GM21786 (cell line): Measurements from ENCODE around the gene GPC6.

ENCODE experiments used
- ATAC-seq: cut with Tn5 transposase; IDR thresholded peaks from one replicate; pipeline ENCODE4 v1.9.1; 2021; ENCODE audit not compliant: unreplicated experiment

Gene GPC6

DNA sequence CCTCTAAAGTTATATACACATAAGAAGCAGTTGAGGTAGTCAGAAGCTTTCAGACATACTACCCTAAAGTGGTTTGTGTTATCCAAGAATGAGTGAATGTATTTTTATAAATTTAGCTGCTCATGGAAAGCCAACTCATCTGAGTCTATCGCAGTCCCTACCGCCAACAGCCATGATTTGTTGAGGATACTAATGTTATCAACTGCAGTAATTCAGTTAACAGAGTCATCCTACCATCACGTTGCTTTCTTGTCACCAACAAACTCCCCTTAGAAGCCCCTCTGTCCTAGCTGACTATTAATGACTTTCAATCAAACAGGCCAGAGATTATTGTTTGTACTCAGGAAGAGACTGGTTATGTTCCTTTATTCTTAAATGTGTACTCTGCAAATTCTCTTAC, 1083.0 kb downstream of the GPC6 start:
- no peak for ATAC-seq

- no peak for ATAC-seq
These were observed 1083.6 kb downstream of the GPC6 start for GRCh38 chr13:94309997-94310855.

- ATAC-seq: no peak
These were observed 1085.3 kb downstream of the GPC6 start for GRCh38 chr13:94311893-94312292.

DNA sequence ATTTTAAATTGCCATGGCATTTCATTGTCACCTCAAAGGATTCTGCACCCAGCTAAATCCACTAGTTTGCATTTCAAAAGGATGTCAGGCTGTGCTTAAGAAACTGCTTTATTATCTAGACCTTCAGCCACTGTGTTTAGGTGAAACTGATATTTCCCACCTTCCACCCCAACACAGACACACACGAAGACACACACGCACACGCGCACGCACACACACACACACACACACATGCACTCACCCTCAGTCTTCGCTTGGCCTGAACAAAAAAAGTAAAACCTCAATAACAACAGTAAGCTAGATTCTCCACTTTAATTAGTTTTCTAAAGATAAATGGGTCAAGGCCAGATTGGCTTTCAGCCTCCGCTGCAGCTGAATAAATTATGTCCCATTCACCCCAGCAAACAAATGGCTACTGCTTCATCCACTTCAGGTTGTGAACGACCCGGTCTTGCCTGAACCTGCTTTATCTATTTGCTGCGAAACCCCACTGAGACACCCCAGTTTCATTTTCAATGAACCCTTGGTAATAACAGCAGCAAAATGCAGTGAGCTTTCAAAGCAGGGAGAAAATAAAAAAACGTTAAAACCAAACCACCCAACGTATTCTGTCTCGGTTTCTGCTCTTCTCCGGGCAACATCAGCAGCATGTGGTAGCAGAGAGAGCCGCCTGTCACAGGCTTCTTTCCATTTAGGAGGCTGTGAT, 1086.1 kb downstream of the GPC6 start:
- ATAC-seq: peak; percentile 64

- no peak for ATAC-seq
These were observed 1086.8 kb downstream of the GPC6 start for GRCh38 chr13:94313321-94313910.

GRCh38 chr13:94313926-94314325, 1087.3 kb downstream of the GPC6 start:
- ATAC-seq: no peak

- no peak for ATAC-seq
These were observed 1088.6 kb downstream of the GPC6 start for GRCh38 chr13:94315188-94315587.

- ATAC-seq: peak; percentile 39
These were observed 1090.5 kb downstream of the GPC6 start for GRCh38 chr13:94317063-94317491.

DNA sequence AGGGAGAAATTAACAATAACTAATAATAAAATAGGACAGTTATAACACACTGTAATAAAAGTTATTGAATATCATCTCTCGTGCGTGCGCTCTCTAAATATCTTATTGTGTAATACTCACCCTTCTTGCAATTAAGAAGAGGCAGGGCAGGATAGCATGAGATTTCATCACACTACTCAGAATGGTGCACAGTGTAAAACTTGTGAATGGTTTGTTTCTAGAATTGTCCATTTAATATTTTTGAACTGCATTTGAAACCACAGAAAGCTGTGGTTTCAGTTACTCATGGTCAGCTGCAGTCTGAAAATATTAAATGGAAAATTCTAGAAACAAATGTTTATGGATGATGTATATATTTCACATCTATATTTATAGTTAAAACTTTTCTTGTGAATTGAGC, 1091.8 kb downstream of the GPC6 start:
- ATAC-seq: peak; percentile 68

DNA sequence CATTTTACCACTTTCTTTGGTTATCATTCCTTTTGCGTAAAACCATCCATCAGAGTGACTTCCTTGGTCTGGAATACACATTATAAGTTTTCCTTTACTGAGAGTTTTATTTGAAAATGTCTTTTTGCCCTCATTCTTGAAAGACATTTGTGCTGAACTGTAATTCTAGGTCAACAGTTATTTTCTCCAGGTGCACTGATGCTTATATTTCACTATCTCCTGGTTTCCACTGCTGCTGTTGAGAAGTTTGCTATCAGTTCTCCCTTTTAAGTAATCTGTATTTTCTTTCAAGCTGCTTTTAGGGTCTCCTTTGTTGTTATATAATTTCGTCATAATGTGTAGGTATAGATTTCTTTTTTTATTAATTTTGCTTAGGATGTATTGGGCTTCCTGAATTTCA, 1092.9 kb downstream of the GPC6 start:
- ATAC-seq: no peak

DNA sequence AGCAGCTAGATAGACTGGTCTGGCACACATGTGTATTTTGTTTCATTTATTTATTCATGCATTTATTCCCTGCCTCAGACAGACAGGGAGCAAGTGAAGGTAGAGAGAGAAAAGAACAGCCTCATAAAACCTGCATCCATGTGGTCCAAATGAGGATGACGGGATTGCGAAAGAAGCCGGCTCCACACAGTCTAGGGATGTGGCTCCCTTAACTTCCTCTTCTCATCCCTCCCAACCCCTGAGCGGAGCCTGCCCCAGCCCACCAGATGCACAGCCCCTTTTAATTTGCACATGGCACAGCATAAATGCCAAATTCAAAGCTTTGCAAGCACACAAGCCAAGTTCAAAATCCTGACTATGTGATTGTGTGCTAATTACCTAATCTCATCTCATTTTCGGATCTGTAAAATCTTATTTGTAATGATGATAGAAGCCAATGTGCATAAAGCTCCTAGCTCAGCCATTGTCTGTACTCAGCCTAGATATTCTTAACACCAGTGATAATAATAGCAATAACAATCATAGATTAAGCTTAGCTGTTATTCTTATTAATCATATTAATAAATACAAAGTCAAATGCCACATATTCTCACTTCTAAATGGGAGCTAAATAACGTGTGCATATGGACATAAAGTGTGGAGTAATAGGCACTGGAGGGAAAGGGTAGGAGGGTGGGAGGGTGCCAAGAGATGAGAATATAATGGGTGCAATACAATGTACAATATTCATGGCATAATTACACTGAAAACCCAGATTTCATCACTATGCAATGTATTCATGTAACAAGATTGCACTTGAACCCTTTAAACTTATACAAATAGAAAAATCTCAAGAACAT, 1096.5 kb downstream of the GPC6 start:
- ATAC-seq: no peak

DNA sequence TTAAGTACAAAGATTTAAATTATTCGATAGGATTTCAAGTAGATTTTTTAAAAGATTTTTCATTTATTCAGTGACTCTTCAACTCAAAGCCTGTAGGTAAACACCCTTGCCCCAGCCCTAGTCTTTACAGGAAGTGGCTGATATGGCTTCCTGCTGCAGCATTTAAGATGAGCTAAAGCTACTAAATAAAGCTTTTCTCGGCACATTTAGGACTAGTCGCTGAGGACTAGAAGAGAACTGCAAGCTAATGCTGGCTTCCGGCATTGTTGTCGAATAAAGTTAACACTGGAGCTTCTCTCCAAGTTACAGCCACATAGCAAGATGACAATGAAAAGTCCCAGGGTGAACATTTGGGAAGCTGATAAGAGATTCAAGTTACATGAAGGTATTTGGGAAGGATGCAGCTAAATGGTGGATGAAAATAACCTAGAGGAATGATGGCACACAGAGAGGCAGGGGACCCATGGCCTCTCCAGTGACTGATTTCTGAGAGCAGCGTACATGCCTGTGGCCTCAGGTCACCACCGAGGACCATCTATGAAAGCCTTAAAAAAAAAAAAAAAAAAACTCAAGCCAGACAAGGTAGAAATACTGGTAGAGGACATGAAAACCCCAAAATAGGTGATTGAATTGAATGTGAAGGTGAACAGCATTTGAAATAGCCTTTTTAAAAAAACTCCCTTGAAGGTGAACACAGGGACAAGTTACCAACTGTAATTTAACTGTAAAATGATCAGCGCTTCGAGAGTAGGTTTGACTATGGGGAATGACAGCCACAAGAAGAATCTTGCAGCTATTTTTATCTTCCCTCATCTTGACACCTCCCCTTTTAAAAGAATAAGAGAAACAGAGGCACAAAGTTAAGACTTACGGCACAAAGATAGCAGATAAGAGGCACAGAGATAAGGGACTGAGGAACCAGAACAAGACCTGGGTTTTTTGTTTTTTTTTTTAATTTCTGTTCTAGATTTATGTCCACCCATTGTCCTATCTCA, 1097.5 kb downstream of the GPC6 start:
- peak; percentile 38 for ATAC-seq

DNA sequence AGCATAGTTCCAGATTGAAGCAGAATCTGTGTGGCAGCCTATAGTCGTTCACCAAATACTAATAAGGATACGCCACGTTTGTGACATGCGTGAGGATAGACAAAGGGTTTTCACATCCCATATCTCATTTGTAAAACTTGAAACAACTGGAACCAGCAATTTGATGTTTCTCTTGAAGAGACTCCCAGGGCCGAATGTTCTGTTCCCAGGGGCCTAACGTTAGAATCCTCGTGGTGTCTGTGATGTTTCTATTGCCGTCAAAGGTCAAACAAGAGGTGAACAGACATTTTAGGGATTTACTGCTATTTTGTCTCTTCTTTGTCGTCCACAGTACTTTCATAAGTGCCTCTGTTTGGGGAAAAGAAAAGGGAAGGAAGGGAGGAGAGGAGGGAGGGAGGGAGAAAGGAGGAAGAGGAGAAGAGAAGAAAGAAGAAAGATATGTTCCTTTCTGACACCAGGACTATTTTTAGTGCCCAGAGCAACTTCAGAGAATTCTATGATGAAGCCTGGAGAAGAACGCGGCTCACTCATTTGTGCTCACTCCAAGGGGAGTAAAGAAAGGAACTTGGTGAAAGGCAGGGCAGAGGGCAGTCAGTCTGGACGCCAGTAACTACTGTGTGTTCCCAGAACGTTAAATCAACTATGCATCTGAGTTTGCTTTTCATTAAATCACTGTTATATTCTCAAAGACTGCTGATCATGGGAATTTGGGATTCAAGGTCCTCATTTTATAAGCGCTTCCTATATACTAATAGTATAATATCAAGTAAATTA, 1098.3 kb downstream of the GPC6 start:
- no peak for ATAC-seq

DNA sequence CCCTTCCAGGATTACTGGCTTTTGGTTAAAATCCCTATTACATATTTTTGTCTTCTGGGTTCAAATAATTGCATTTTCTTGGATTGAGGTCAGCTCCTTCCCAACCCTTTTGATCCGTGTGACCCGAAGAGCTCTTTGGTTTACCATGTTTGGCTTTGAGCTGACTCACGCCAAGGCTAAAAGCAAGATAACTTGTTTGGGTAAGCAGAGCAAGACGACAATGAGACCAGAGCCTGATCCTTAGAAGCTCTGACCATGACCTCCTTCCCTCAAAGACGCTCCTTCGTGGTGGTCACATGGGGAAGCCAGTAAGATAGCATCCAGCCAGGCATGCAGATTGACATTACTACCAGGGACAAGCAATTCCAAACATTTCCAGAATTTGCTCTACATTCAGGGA, 1099.0 kb downstream of the GPC6 start:
- ATAC-seq: no peak

DNA sequence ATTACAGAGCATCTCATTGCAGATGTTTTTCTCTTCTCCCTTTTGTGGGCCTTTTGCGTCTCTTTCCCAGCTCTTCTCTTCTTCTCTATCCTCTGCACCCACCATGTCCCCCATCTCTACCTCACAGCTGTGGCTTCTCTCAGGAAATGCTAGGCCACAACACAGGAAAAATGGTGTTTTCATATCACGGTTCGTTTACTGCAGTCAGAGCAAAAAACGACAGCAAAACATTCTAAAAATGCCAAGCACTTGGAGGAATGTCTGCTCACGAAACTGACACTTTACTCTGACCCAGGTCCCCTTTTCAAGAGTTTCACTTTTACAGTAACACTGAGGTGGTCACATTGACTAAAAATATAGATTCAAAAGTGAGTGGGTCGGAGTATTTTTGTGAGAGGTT, 1100.7 kb downstream of the GPC6 start:
- ATAC-seq: peak; percentile 93

DNA sequence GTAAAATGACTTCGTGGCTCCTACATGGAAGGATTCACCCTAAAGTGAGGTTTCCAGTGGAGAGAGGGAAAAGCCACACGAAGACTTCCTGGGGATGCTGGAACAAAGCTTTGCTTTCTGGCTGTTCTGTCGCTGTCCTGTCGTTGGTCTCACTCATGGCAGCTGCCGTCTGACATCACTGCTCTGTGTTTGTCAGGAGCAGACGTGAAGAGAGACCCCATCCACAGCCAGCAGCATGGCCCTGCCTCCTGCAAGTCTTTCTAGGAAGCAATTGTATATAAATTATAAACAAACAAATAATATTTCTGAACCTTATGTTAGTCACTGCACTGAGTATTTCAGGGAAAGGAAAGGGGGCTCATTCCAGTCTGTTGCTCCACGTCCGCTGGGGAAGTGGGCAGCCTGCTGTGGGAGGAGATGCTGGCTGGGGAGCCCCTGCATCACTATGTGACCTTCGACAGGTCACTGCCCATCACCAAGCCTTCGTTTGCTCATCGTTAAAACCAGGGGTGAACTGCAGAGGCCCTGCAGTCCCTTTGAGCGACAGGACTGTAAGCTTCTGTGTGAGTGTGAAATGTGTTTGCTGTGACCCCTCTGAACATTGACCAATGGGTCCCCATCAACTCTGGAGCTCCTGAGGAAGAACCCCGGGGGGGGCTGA, 1101.9 kb downstream of the GPC6 start:
- ATAC-seq: no peak

- ATAC-seq: no peak
These were observed 1102.7 kb downstream of the GPC6 start for GRCh38 chr13:94329277-94329676.

DNA sequence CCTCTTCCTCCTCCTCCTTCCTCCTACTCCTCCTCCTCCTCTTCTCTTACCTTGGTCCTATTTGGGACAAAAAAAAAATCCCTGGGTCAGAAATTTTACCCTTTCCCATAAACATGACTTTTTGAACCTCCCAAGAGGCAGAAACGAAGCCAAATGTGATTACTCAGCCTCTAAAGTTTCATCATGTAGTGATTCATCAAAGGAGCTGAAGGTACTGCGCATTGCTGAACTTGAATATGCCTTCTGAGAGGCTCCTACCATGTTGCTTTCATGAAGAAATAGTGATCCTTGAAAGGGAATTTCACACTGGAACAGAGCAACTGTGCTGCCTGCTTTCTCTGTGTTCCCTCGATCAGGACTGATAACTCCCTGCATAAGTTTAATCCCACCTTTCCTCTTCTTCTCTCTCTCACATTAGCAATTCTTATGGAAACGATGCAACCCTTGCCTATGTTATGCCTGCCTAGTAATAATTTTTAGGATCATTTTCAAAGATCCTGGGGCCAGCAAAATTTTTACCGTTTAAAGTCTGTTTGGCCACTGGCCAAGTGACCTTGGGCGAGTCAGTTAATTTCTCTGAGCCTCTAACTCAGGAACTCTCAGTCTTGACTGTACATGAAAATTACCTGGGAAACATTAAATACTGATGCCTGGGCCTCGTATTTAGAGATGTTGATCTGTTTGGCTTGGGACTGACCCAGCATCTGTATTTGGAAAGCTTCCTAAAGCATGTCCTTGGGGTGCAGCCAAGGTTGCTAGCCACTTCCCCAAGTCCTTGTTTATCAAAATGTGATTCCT, 1103.3 kb downstream of the GPC6 start:
- ATAC-seq: no peak
